ENCODE measurements around the gene ATP8A1.

ATP8A1 gene

GRCh38 chr4:42436928-42437565 is 219.9 kb downstream of the ATP8A1 start:
- H3K4me1 ChIP-seq (ENCODE audit: low read length), result peaks cover 19% of the 10 kb centered on the region
- no peak for TF ChIP-seq EZH2phosphoT487 (IDR thresholded peaks at IDR 0.05; ENCODE audit: low read depth)
- TF ChIP-seq CTCF (IDR thresholded peaks at IDR 0.05; ENCODE audit: low read depth, low read length), result no peak
- H4K20me1 ChIP-seq (ENCODE audit: insufficient read depth, low read length), result no peaks in the 10 kb centered on the region
- H3K4me2 ChIP-seq (ENCODE audit: low read length), result no peak overlapping the region
- peaks cover 3% of the 10 kb centered on the region for H3K36me3 ChIP-seq (replicated peaks; ENCODE audit: low read depth, low read length)
- no peaks in the 10 kb centered on the region for H3K27me3 ChIP-seq (ENCODE audit: low read depth, low read length)
- H3K4me3 ChIP-seq (ENCODE audit: low read length), result no peak overlapping the region
- no peak overlapping the region for H3K9ac ChIP-seq (ENCODE audit: low read length)
- H3K27ac ChIP-seq (ENCODE audit: low read length), result no peak overlapping the region
- H3K79me2 ChIP-seq (ENCODE audit: low read length), result no peaks in the 10 kb centered on the region
- no peaks in the 10 kb centered on the region for H3K9me3 ChIP-seq (ENCODE audit: insufficient read depth, low read length)
- no peak overlapping the region for H2AFZ ChIP-seq (ENCODE audit: low read depth, low read length)

- peaks cover 6% of the 10 kb centered on the region; the same call in 1 of the 2 replicates for H3K4me1 ChIP-seq (ENCODE audit: low read length)
- H3K79me2 ChIP-seq (ENCODE audit: low read length), result no peaks in the 10 kb centered on the region
- no peak overlapping the region for H2AFZ ChIP-seq (ENCODE audit: low read depth, low read length)
- H3K4me3 ChIP-seq (ENCODE audit: low read length), result no peak overlapping the region
- H4K20me1 ChIP-seq (ENCODE audit: insufficient read depth, low read length), result no peaks in the 10 kb centered on the region
- no peaks in the 10 kb centered on the region for H3K27me3 ChIP-seq (ENCODE audit: low read depth, low read length)
- peaks cover 3% of the 10 kb centered on the region for H3K36me3 ChIP-seq (replicated peaks; ENCODE audit: low read depth, low read length)
- no peaks in the 10 kb centered on the region for H3K9me3 ChIP-seq (ENCODE audit: insufficient read depth, low read length)
- no peak overlapping the region for H3K4me2 ChIP-seq (ENCODE audit: low read length)
- H3K27ac ChIP-seq (ENCODE audit: low read length), result no peak overlapping the region
- H3K9ac ChIP-seq (ENCODE audit: low read length), result no peak overlapping the region
- TF ChIP-seq CTCF (IDR thresholded peaks at IDR 0.05; ENCODE audit: low read depth, low read length) (no peak), EZH2phosphoT487 (IDR thresholded peaks at IDR 0.05; ENCODE audit: low read depth) (no peak)
Observed at GRCh38 chr4:42428036-42428435, 228.9 kb downstream of the ATP8A1 start.

DNA sequence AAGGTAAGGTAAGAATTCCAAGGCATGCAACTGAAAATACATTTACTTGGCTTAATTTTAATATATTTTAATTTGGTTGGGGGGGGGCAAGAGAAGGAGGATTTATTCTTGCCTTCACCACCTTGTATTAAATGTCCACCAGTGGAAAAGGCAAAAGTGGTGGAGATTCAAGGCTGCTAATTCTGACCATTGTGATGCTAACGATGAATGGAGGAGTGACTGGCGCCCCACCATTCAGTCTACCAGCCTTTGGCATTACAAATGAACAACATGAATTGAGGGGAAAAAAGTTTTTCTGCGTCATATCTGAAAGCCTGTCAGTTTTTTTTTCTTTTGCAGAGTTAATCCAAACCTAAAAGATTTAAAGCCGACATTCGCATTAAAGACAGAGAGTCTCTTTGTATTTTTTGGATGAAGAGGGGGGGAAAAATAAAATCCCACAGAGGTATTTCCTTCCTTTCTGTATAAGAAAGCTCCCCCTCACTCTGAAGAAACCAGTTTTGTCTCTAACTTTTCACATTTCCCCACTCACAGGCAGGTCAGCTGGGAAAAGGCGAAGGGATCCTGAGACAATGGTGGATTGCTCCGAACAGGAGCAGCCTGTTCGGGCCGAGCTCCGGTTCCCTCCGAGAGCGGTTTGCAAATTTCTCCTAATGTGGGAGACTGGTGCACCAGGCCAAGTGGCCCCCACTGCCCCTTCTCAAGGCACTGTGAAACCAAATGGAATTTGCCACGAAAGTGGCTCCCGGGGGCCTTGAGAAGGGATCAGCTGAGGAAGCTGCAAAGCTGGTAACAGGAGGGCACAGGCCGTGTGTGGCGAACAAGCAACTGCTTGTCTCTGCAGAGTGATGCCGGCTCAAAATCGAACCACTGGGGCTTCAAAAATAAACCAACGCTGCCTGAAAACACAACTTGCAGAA is 231.5 kb downstream of the ATP8A1 start:
- Histone ChIP-seq H3K4me1 (ENCODE audit: low read length) (peaks cover 9% of the 10 kb centered on the region), H4K20me1 (ENCODE audit: insufficient read depth, low read length) (no peaks in the 10 kb centered on the region), H3K36me3 (replicated peaks; ENCODE audit: low read depth, low read length) (peaks cover 4% of the 10 kb centered on the region), H3K27me3 (ENCODE audit: low read depth, low read length) (no peaks in the 10 kb centered on the region), H3K4me3 (ENCODE audit: low read length) (no peak overlapping the region), H3K9ac (ENCODE audit: low read length) (no peak overlapping the region), H3K9me3 (ENCODE audit: insufficient read depth, low read length) (no peaks in the 10 kb centered on the region), H3K79me2 (ENCODE audit: low read length) (no peaks in the 10 kb centered on the region), H3K4me2 (ENCODE audit: low read length) (no peak overlapping the region), H3K27ac (ENCODE audit: low read length) (no peak overlapping the region), H2AFZ (ENCODE audit: low read depth, low read length) (no peak overlapping the region)
- no peak for TF ChIP-seq CTCF (IDR thresholded peaks at IDR 0.05; ENCODE audit: low read depth, low read length)

- H3K27ac ChIP-seq (ENCODE audit: low read length), result no peak overlapping the region
- no peak overlapping the region for H3K4me3 ChIP-seq (ENCODE audit: low read length)
- no peak overlapping the region for H3K9ac ChIP-seq (ENCODE audit: low read length)
- no peaks in the 10 kb centered on the region for H3K79me2 ChIP-seq (ENCODE audit: low read length)
- no peak overlapping the region for H2AFZ ChIP-seq (ENCODE audit: low read depth, low read length)
- peaks cover 9% of the 10 kb centered on the region for H3K36me3 ChIP-seq (replicated peaks; ENCODE audit: low read depth, low read length)
- H3K4me1 ChIP-seq (ENCODE audit: low read length), result peaks cover 37% of the 10 kb centered on the region
- H3K27me3 ChIP-seq (ENCODE audit: low read depth, low read length), result no peaks in the 10 kb centered on the region
- H3K9me3 ChIP-seq (ENCODE audit: insufficient read depth, low read length), result no peaks in the 10 kb centered on the region
- TF ChIP-seq CTCF (IDR thresholded peaks at IDR 0.05; ENCODE audit: low read depth, low read length), result peak; percentile 56
- TF ChIP-seq EZH2phosphoT487 (IDR thresholded peaks at IDR 0.05; ENCODE audit: low read depth), result no peak
- no peak overlapping the region for H3K4me2 ChIP-seq (ENCODE audit: low read length)
- no peaks in the 10 kb centered on the region for H4K20me1 ChIP-seq (ENCODE audit: insufficient read depth, low read length)
Observed at GRCh38 chr4:42420140-42420539, 236.8 kb downstream of the ATP8A1 start.

Data from OCI-LY3 (cell line).